ENCODE data around the gene WDR3.

Gene WDR3

GRCh38 chr1:117929343-117930172 is at the start of gene WDR3, which contains the start of gene GDAP2:
TSS of gene WDR3 (plus strand) at chr1:117929739. CDS start at chr1:117933320, 3,581 bp downstream.
TSS of gene GDAP2 (minus strand) at chr1:117929621. CDS start at chr1:117920357, 9,264 bp downstream.
- H3K79me2 ChIP-seq = peaks cover 16% of the 10 kb centered on the region
- peak within 1 kb of the TSS; percentile 91 for H3K4me3 ChIP-seq (ENCODE audit: low read depth, low read length)
- no peaks in the 10 kb centered on the region for H3K9me3 ChIP-seq (ENCODE audit: control insufficient read depth, low read length)
- H2AFZ ChIP-seq = peak within 1 kb of the TSS; percentile 91
- peaks cover 7% of the 10 kb centered on the region for H3K4me1 ChIP-seq
- H3K27ac ChIP-seq = peak within 1 kb of the TSS; percentile 64
- TF ChIP-seq CTCF (IDR thresholded peaks at IDR 0.05) = no peak
- H3K9ac ChIP-seq = peak within 1 kb of the TSS; percentile 28
- H3K4me2 ChIP-seq (ENCODE audit: low read length) = peak within 1 kb of the TSS; percentile 81
- no peaks in the 10 kb centered on the region for H3K27me3 ChIP-seq (ENCODE audit: control insufficient read depth, insufficient read depth, low read length)
- no peaks in the 10 kb centered on the region for H3K36me3 ChIP-seq (ENCODE audit: control insufficient read depth, insufficient read depth, low read length)

GRCh38 chr1:117883616-117884015 is 45.9 kb upstream of the WDR3 start:
- no peak overlapping the region for H3K4me3 ChIP-seq (ENCODE audit: low read depth, low read length)
- H3K79me2 ChIP-seq = no peaks in the 10 kb centered on the region
- H3K4me2 ChIP-seq (ENCODE audit: low read length) = no peak overlapping the region
- no peaks in the 10 kb centered on the region for H3K36me3 ChIP-seq (ENCODE audit: control insufficient read depth, insufficient read depth, low read length)
- H3K4me1 ChIP-seq = no peaks in the 10 kb centered on the region
- H3K9me3 ChIP-seq (ENCODE audit: control insufficient read depth, low read length) = no peaks in the 10 kb centered on the region
- H3K27ac ChIP-seq = no peak overlapping the region
- no peak overlapping the region for H3K9ac ChIP-seq
- no peak for TF ChIP-seq CTCF (IDR thresholded peaks at IDR 0.05)
- H3K27me3 ChIP-seq (ENCODE audit: control insufficient read depth, insufficient read depth, low read length) = no peaks in the 10 kb centered on the region
- H2AFZ ChIP-seq = no peak overlapping the region

GRCh38 chr1:117886101-117886795 is 43.3 kb upstream of the WDR3 start:
- no peak overlapping the region for H2AFZ ChIP-seq
- H3K9me3 ChIP-seq (ENCODE audit: control insufficient read depth, low read length) = no peaks in the 10 kb centered on the region
- TF ChIP-seq CTCF (IDR thresholded peaks at IDR 0.05) = no peak
- H3K4me3 ChIP-seq (ENCODE audit: low read depth, low read length) = no peak overlapping the region
- no peak overlapping the region for H3K9ac ChIP-seq
- no peaks in the 10 kb centered on the region for H3K4me1 ChIP-seq
- H3K79me2 ChIP-seq = no peaks in the 10 kb centered on the region
- no peaks in the 10 kb centered on the region for H3K27me3 ChIP-seq (ENCODE audit: control insufficient read depth, insufficient read depth, low read length)
- no peak overlapping the region for H3K27ac ChIP-seq
- no peaks in the 10 kb centered on the region for H3K36me3 ChIP-seq (ENCODE audit: control insufficient read depth, insufficient read depth, low read length)
- H3K4me2 ChIP-seq (ENCODE audit: low read length) = no peak overlapping the region

GRCh38 chr1:117890452-117890851 is 39.1 kb upstream of the WDR3 start:
- no peak overlapping the region for H2AFZ ChIP-seq
- H3K4me2 ChIP-seq (ENCODE audit: low read length) = no peak overlapping the region
- no peak overlapping the region for H3K27ac ChIP-seq
- H3K9ac ChIP-seq = no peak overlapping the region
- H3K4me1 ChIP-seq = no peaks in the 10 kb centered on the region
- no peak for TF ChIP-seq CTCF (IDR thresholded peaks at IDR 0.05)
- H3K9me3 ChIP-seq (ENCODE audit: control insufficient read depth, low read length) = no peaks in the 10 kb centered on the region
- no peaks in the 10 kb centered on the region for H3K36me3 ChIP-seq (ENCODE audit: control insufficient read depth, insufficient read depth, low read length)
- H3K79me2 ChIP-seq = no peaks in the 10 kb centered on the region
- no peaks in the 10 kb centered on the region for H3K27me3 ChIP-seq (ENCODE audit: control insufficient read depth, insufficient read depth, low read length)
- no peak overlapping the region for H3K4me3 ChIP-seq (ENCODE audit: low read depth, low read length)
